HepG2 (cell line): ENCODE data around the gene HAUS1. TPM values are rescaled to one million over a fixed set of nuclear protein-coding genes. Genes with fewer than 3 reads are reported as not detected.

Source experiments
- ATAC-seq: fragments of 200-7000 bp; cut with Tn5 transposase; 3 replicates; pipeline ENCODE4 v1.9.1; 2020; ENCODE audit warnings: mild to moderate bottlenecking, moderate library complexity
- BruUV-seq: library from RNA; stranded (reverse); fragments of 400-500 nt; replicated peaks from 2 replicates; lab custom pipeline; 2021; lab: Mats Ljungman, UMichigan
- CTCF ChIA-PET: fragments of 300-600 bp; formaldehyde crosslinking; extraction: SDS; loops from one replicate; lab custom pipeline; 2021; ENCODE audit warnings: low total read pairs, inconsistent platforms, low intra/inter-chr PET ratio; lab: Yijun Ruan, JAX
- POLR2A ChIA-PET: fragments of 350-600 bp; sonication (Branson Sonifier 250); formaldehyde crosslinking; loops from one replicate; lab custom pipeline; 2020; ENCODE audit warnings: antibody characterized with exemption, inconsistent platforms; lab: Yijun Ruan, JAX
- DNase-seq: peaks from one replicate; pipeline ENCODE4 v3.0.0-alpha.2; 2015; ENCODE audit warnings: low spot score
- FAIRE-seq: peaks from 3 replicates; lab custom pipeline; 2011; peaks lifted over from hg19 to GRCh38; lab: Jason Lieb, UNC
- H2AFZ ChIP-seq: one replicate; pipeline ENCODE4 v1.6.1; 2011; ENCODE audit warnings: low read length, inconsistent platforms
- H3K27ac ChIP-seq: fragments of 300-600 bp; 3 replicates; pipeline ENCODE4 v1.8.0; 2011; ENCODE audit warnings: mixed run types, mild to moderate bottlenecking, mixed read lengths, low read length, inconsistent platforms; ENCODE audit not compliant: insufficient read depth; ENCODE audit errors: extremely low read length
- H3K27me3 ChIP-seq, 2 experiments: fragments of 200-600 bp in 1 of 2; 2 replicates in 1 of 2; 3 replicates in 1 of 2; pipeline versions ENCODE4 v1.6.0 to v1.8.0; 2011; ENCODE audit warnings: low read length in 2 of 2, mild to moderate bottlenecking in 2 of 2, moderate library complexity in 2 of 2, inconsistent platforms in 1 of 2; ENCODE audit not compliant: insufficient read depth in 2 of 2, control insufficient read depth in 1 of 2
- H3K36me3 ChIP-seq, 2 experiments: fragments of 200-600 bp in 1 of 2; replicated peaks in 1 of 2; 2 replicates in 1 of 2; 3 replicates in 1 of 2; pipeline versions ENCODE4 v1.5.1 to v1.8.0; 2011; ENCODE audit warnings: low read length in 2 of 2, inconsistent platforms in 1 of 2; ENCODE audit not compliant: insufficient read depth in 2 of 2, control insufficient read depth in 1 of 2
- H3K4me1 ChIP-seq: 2 replicates; pipeline ENCODE4 v1.5.1; 2012; ENCODE audit warnings: low read length, inconsistent platforms; ENCODE audit not compliant: insufficient read depth
- H3K4me2 ChIP-seq: 2 replicates; pipeline ENCODE4 v1.6.0; 2011; ENCODE audit warnings: low read depth, low read length, inconsistent platforms
- H3K4me3 ChIP-seq, 3 experiments: fragments of 200-600 bp in 1 of 3; sonication (generic), shearing (Covaris generic) in 1 of 3; replicated peaks in 1 of 3; 2 replicates each; pipeline ENCODE4 v1.5.1; 2011 to 2016; ENCODE audit warnings: low read length in 3 of 3, inconsistent platforms in 2 of 3, low read depth in 2 of 3, mild to moderate bottlenecking in 2 of 3, control low read depth in 1 of 3, mixed read lengths in 1 of 3; ENCODE audit not compliant: insufficient read depth in 1 of 3
- H3K79me2 ChIP-seq: one replicate; pipeline ENCODE4 v1.6.1; 2011; ENCODE audit warnings: low read length, inconsistent platforms; ENCODE audit not compliant: insufficient read depth
- H3K9ac ChIP-seq: 2 replicates; pipeline ENCODE4 v1.6.0; 2011; ENCODE audit warnings: mild to moderate bottlenecking, low read depth, low read length, inconsistent platforms; ENCODE audit not compliant: insufficient read depth
- H3K9me3 ChIP-seq: 2 replicates; pipeline ENCODE4 v1.5.1; 2012; ENCODE audit warnings: mild to moderate bottlenecking, low read length
- H4K20me1 ChIP-seq: 2 replicates; pipeline ENCODE4 v1.6.0; 2011; ENCODE audit warnings: inconsistent platforms, mild to moderate bottlenecking, low read length, moderate library complexity; ENCODE audit not compliant: insufficient read depth
- EP300 ChIP-seq, 3 experiments: sonication (generic) in 1 of 3; formaldehyde crosslinking in 1 of 3; IDR thresholded peaks; 2 replicates each; pipeline versions ENCODE4 v1.5.1 to v1.6.1; 2011 to 2020; ENCODE audit warnings: low read depth in 2 of 3, low read length in 2 of 3, borderline replicate concordance in 1 of 3, improper control_type of control experiment in 1 of 3, mild to moderate bottlenecking in 1 of 3, missing genetic modification reagents in 1 of 3, moderate library complexity in 1 of 3
- FOXC1 ChIP-seq: sonication (generic); formaldehyde crosslinking; IDR thresholded peaks from 2 replicates; pipeline ENCODE4 v1.8.0; 2022; ENCODE audit warnings: mild to moderate bottlenecking, missing genetic modification reagents, borderline replicate concordance
- HES4 ChIP-seq: sonication (generic); formaldehyde crosslinking; IDR thresholded peaks from 2 replicates; pipeline ENCODE4 v1.9.0; 2021; ENCODE audit warnings: mild to moderate bottlenecking, missing genetic modification reagents, borderline replicate concordance
- KDM2A ChIP-seq: sonication (generic); formaldehyde crosslinking; IDR thresholded peaks from 2 replicates; pipeline ENCODE4 v1.4.0; 2020; ENCODE audit warnings: low read depth, missing genetic modification reagents, borderline replicate concordance
- MYNN ChIP-seq: sonication (generic); formaldehyde crosslinking; IDR thresholded peaks from 2 replicates; pipeline ENCODE4 v1.4.0; 2020; ENCODE audit warnings: mild to moderate bottlenecking, low read depth, missing genetic modification reagents
- NCOA5 ChIP-seq: sonication (generic); formaldehyde crosslinking; IDR thresholded peaks from 2 replicates; pipeline ENCODE4 v1.4.0; 2020; ENCODE audit warnings: missing genetic modification reagents
- SKIL ChIP-seq: sonication (generic); formaldehyde crosslinking; IDR thresholded peaks from 2 replicates; pipeline ENCODE4 v1.8.0; 2022; ENCODE audit warnings: missing genetic modification reagents, mild to moderate bottlenecking, moderate library complexity, borderline replicate concordance
- ZNF605 ChIP-seq: sonication (generic); formaldehyde crosslinking; IDR thresholded peaks from 2 replicates; pipeline ENCODE4 v1.8.0; 2022; ENCODE audit warnings: mild to moderate bottlenecking, missing genetic modification reagents
- ZNF75D ChIP-seq: sonication (generic); formaldehyde crosslinking; IDR thresholded peaks from 2 replicates; pipeline ENCODE4 v1.8.1; 2023; ENCODE audit warnings: missing genetic modification reagents, mild to moderate bottlenecking, borderline replicate concordance
- WGBS: methylation state at CpG from one replicate; pipeline ENCODE4 v1.1.6; 2017; ENCODE audit warnings: low lambda C conversion rate; 5-methylcytosine and 5-hydroxymethylcytosine counted together
- in situ Hi-C: cut with HindIII; loops from 2 replicates; pipeline ENCODE4 v1.10.0; 2017; ENCODE audit warnings: low pct_unique_long_range_greater_than_20kb; ENCODE audit not compliant: extremely low pct_ligation_motif_present
- intact Hi-C: fragments of 100-400 bp; cut with micrococcal nuclease; formaldehyde crosslinking; loops from one replicate; pipeline ENCODE4 v1.10.0; 2022; ENCODE audit not compliant: unreplicated experiment
- polyA plus RNA-seq, 8 experiments: library from polyadenylated mRNA; depleted of rRNA in 3 of 8; stranded (reverse) in 7 of 8; unstranded in 1 of 8; fragments of >200 nt; fragmentation: Illumina TruSeq in 4 of 8; extraction: Trizol in 4 of 8; gene quantifications; 2 replicates each; pipeline versions ENCODE4 v1.2.1 to v1.2.3, GENCODE V29; 2011 to 2016; ENCODE audit warnings: low read depth in 4 of 8, missing spikeins in 1 of 8, mixed read lengths in 1 of 8; ENCODE audit not compliant: insufficient read depth in 1 of 8
- total RNA-seq, 5 experiments: library from RNA; depleted of rRNA; stranded (reverse); fragments of >200 nt; fragmentation: Illumina TruSeq; extraction: Trizol; gene quantifications; 2 replicates each; pipeline ENCODE4 v1.2.3, GENCODE V29; 2016; ENCODE audit warnings: low read depth in 1 of 5
- TF ChIP-seq, protein P1 (sequence below): sonication (generic); formaldehyde crosslinking; IDR thresholded peaks from 2 replicates; pipeline ENCODE4 v1.4.0; 2020; ENCODE audit warnings: mild to moderate bottlenecking, low read depth, missing genetic modification reagents
- TF ChIP-seq, protein P2 (sequence below): sonication (generic); formaldehyde crosslinking; conservative IDR thresholded peaks from 2 replicates; pipeline ENCODE4 v1.8.0; 2022; ENCODE audit warnings: low read depth, missing genetic modification reagents

HAUS1 gene
- total and polyA plus RNA-seq, 2 of the 13 experiments (the other 11 are each of a cell fraction or from before 2014, with no cell fraction given) = 20.6 to 59.2 TPM

DNA sequence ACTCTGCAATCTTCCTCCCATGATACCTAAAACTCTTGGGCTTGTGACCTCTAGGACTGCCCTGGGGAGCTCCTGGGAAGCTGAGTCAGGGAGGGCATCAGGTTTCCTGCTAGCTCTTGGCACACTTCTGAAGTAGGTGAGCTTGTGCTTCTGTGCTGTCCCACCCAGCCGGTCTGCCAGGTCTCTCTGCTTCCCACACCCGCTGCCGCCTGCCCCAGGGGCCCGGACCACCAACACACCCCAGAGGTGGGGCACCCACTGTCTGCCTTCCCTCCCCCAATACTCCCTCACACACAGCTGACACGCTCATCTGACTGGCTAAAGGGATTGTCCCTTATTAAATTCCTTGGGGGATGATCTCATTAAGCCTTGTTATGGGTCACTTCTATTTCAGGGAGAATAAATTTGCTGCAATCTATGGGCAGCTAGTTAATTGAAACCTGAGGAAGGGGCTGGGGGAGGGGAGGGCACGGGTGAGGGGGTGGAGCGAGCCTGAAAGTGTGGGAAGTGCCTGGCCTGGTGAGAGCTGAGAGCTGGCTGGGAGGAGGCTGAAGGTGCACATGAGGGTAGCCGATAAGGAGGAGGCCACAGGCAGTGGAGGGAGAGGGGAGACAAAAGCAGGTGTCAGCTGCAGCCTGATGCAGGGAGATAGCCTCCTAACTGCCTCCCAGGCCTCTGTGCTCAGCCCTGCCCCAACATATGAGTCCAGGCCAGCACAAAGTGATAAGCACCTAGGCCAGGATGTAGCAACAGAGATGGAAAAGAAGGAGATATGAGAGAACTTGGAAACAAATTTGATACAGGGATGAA, 48.8 kb downstream of the HAUS1 start:
- no peak overlapping the region for H3K27ac ChIP-seq
- no peak for FAIRE-seq
- no peaks in the 10 kb centered on the region for H3K9me3 ChIP-seq
- no peak overlapping the region for H3K4me2 ChIP-seq
- CTCF ChIA-PET = no interaction called here
- in situ Hi-C loops = no loop called here
- TF ChIP-seq HES4 (CRISPR knock-in tag) = no peak
- no peak for TF ChIP-seq ZNF75D
- no peak for TF ChIP-seq ZNF605
- TF ChIP-seq, protein P1, sequence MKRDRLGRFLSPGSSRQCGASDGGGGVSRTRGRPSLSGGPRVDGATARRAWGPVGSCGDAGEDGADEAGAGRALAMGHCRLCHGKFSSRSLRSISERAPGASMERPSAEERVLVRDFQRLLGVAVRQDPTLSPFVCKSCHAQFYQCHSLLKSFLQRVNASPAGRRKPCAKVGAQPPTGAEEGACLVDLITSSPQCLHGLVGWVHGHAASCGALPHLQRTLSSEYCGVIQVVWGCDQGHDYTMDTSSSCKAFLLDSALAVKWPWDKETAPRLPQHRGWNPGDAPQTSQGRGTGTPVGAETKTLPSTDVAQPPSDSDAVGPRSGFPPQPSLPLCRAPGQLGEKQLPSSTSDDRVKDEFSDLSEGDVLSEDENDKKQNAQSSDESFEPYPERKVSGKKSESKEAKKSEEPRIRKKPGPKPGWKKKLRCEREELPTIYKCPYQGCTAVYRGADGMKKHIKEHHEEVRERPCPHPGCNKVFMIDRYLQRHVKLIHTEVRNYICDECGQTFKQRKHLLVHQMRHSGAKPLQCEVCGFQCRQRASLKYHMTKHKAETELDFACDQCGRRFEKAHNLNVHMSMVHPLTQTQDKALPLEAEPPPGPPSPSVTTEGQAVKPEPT = no peak
- no peak for TF ChIP-seq EP300 (IDR thresholded peaks at IDR 0.05; ENCODE audit: low read depth in 2 of 2, low read length in 2 of 2)
- no peak for TF ChIP-seq EP300 (CRISPR knock-in tag; IDR thresholded peaks at IDR 0.05; ENCODE audit: borderline replicate concordance)
- no peak for TF ChIP-seq KDM2A
- no peak for TF ChIP-seq SKIL (CRISPR knock-in tag)
- no peak for TF ChIP-seq FOXC1 (CRISPR knock-in tag)
- TF ChIP-seq, protein P2, sequence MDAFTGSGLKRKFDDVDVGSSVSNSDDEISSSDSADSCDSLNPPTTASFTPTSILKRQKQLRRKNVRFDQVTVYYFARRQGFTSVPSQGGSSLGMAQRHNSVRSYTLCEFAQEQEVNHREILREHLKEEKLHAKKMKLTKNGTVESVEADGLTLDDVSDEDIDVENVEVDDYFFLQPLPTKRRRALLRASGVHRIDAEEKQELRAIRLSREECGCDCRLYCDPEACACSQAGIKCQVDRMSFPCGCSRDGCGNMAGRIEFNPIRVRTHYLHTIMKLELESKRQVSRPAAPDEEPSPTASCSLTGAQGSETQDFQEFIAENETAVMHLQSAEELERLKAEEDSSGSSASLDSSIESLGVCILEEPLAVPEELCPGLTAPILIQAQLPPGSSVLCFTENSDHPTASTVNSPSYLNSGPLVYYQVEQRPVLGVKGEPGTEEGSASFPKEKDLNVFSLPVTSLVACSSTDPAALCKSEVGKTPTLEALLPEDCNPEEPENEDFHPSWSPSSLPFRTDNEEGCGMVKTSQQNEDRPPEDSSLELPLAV (CRISPR knock-in tag) = no peak
- no peak for TF ChIP-seq NCOA5
- TF ChIP-seq MYNN = no peak
- H3K36me3 ChIP-seq = no peaks in the 10 kb centered on the region
- 25% methylated on average over 5 of the region's 8 CpGs for WGBS
- no peak for ATAC-seq
- intact Hi-C loops = no loop called here
- H3K27me3 ChIP-seq = peaks cover 0 to 1% of the 10 kb centered on the region in 2 experiments; a peak in 2 of 5 replicates
- no TSS peak for BruUV-seq
- peaks cover 24% of the 10 kb centered on the region for H3K4me1 ChIP-seq
- H2AFZ ChIP-seq = no peak overlapping the region
- no peak overlapping the region for H3K9ac ChIP-seq
- H3K4me3 ChIP-seq = no peak overlapping the region
- H4K20me1 ChIP-seq = no peaks in the 10 kb centered on the region
- H3K79me2 ChIP-seq = no peaks in the 10 kb centered on the region
- DNase-seq = no peak
- POLR2A ChIA-PET = no interaction called here
